HG03045 (cell line): Measurements from ENCODE around the gene ZNF688.

Experiments used
- ATAC-seq: cut with Tn5 transposase; IDR thresholded peaks from one replicate; pipeline ENCODE4 v1.9.1; 2021; ENCODE audit warnings: mild to moderate bottlenecking, moderate library complexity; ENCODE audit not compliant: unreplicated experiment

Gene ZNF688

DNA sequence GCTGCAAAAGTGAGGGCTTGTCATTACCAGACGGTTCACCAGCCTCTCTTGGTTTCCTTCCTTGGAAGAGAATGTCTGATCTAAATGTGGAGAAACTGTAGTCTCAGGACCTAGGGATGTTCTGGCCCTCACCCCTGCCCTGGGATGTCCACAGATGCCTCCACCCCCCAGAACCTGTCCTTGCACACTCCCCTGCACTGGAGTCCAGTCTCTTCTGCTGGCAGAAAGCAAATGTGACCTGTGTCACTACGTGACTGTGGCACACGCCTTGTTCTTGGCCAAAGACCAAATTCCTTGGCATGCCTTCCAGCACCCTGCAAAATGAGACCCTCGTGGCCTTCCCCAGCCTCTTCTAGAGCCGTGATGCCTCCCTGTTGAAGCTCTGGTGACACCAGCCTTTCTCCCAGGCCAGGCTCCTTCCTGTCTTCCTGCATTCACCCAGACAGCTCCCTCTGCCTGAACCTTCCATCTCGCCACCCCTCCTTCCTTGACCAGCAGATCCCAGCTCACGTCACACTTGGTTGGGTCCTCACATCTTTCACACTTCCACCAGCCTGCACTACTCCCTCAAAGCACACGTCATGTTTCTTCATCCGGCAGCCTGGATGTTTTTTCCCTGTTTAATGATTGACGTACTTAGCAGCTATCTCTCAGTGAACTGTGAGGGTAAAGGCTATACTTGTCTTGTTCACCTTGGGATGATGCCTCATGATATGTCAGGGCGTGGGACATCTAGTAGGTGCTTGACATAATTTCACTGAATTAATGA, 49.5 kb downstream of the ZNF688 start:
- ATAC-seq, result no peak

- no peak for ATAC-seq
Observed at GRCh38 chr16:30521476-30521872, 50.0 kb downstream of the ZNF688 start.
